Nephron (organoid): ENCODE measurements around the gene MAML3.

ENCODE experiments used
- H3K27ac Mint-ChIP-seq, 3 experiments: 2 replicates each; pipeline ENCODE4 v1.8.0; 2020; ENCODE audit warnings: mixed read lengths in 3 of 3, mild to moderate bottlenecking in 2 of 3, moderate library complexity in 1 of 3
- H3K27me3 Mint-ChIP-seq: 2 replicates; pipeline ENCODE4 v1.8.0; 2021; ENCODE audit warnings: low read depth, mild to moderate bottlenecking, moderate library complexity, mixed read lengths
- H3K36me3 Mint-ChIP-seq: 2 replicates; pipeline ENCODE4 v1.8.0; 2020; ENCODE audit warnings: low read depth, mixed read lengths
- H3K4me1 Mint-ChIP-seq: 2 replicates; pipeline ENCODE4 v1.8.0; 2020; ENCODE audit warnings: mixed read lengths
- H3K4me3 Mint-ChIP-seq, 3 experiments: 2 replicates each; pipeline ENCODE4 v1.8.0; 2020; ENCODE audit warnings: mild to moderate bottlenecking in 3 of 3, mixed read lengths in 3 of 3, moderate library complexity in 2 of 3
- H3K9me3 Mint-ChIP-seq: 2 replicates; pipeline ENCODE4 v1.8.0; 2020; ENCODE audit warnings: mixed read lengths
- TF ChIP-seq, protein P1 (sequence below), 3 experiments: fragments of 200-600 bp; sonication (generic); IDR thresholded peaks; one replicate each; pipeline ENCODE4 v1.5.0; 2021; ENCODE audit warnings: antibody characterized with exemption in 3 of 3; ENCODE audit not compliant: unreplicated experiment in 3 of 3

The MAML3 gene

DNA sequence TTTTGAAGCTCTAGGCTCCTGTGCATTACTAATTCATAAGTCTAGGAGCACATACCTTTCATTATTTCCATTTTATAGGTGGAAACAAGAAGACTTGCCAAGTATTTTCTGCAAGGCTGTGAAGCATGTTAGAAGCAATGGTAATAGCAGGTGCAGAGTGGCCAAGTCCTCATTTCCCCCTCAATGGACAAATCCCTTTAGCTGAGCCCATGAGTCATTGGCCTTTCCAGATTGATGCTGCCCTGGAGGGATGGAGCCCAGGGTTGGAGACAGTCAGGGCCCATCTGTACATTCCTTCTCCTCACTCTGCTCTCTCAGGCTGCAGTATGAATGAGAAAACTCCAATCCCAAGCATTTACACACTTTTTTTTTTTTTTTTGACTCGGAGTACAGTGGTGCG, 481.8 kb downstream of the MAML3 start:
- Mint-ChIP-seq H3K9me3 (no peaks in the 10 kb centered on the region), H3K27me3 (no peaks in the 10 kb centered on the region), H3K4me1 (peaks cover 17% of the 10 kb centered on the region), H3K27ac (no peak overlapping the region), H3K36me3 (peaks cover 15% of the 10 kb centered on the region), H3K4me3 (no peak overlapping the region)
- TF ChIP-seq, protein P1, sequence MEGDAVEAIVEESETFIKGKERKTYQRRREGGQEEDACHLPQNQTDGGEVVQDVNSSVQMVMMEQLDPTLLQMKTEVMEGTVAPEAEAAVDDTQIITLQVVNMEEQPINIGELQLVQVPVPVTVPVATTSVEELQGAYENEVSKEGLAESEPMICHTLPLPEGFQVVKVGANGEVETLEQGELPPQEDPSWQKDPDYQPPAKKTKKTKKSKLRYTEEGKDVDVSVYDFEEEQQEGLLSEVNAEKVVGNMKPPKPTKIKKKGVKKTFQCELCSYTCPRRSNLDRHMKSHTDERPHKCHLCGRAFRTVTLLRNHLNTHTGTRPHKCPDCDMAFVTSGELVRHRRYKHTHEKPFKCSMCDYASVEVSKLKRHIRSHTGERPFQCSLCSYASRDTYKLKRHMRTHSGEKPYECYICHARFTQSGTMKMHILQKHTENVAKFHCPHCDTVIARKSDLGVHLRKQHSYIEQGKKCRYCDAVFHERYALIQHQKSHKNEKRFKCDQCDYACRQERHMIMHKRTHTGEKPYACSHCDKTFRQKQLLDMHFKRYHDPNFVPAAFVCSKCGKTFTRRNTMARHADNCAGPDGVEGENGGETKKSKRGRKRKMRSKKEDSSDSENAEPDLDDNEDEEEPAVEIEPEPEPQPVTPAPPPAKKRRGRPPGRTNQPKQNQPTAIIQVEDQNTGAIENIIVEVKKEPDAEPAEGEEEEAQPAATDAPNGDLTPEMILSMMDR (IDR thresholded peaks at IDR 0.05; ENCODE audit: unreplicated experiment in 3 of 3) = no peak

DNA sequence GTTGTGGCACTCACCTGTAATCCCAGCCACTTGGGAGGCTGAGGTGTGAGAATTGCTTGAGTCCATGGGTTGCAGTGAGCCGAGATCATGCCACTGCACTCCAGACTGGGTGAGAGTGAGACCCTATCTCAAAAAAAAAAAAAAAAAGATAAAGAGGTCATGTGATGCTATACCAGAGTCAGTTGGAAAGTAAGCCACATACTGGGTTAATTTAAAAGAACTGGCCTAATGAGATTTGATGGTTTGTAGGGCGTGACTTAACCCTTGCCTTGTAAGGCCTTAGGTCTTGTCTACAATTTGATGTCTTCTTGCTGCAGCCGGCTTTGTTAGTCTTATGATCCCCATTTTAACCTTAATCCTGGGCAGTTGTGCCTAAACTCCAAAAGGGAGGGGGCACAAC, 483.2 kb downstream of the MAML3 start:
- Mint-ChIP-seq H3K27ac (no peak overlapping the region), H3K4me1 (peaks cover 29% of the 10 kb centered on the region), H3K36me3 (peaks cover 15% of the 10 kb centered on the region), H3K27me3 (no peaks in the 10 kb centered on the region), H3K4me3 (no peak overlapping the region), H3K9me3 (no peaks in the 10 kb centered on the region)
- TF ChIP-seq, protein P1 (IDR thresholded peaks at IDR 0.05; ENCODE audit: unreplicated experiment in 3 of 3) = no peak

DNA sequence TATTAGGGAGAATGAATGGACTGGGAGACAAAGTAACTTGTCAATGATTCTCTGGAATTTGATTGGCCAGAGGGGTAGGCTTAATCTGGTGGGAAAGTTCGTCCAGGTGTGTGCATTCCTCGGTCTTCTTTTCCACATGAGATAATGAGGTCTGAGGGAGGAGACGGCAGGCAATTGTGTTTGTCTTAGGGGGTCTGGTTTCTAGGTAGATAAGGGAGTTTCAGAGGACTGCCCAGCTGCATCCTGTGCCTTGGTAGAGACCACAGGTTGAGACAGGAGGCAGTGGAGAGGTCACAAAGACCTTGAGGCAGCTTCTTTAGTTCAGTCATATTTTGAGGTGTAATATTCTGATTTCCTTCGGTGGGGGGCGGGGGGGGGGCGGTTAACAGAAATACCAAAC, 484.1 kb downstream of the MAML3 start:
- H3K4me1 Mint-ChIP-seq = peaks cover 35% of the 10 kb centered on the region
- H3K27me3 Mint-ChIP-seq = no peaks in the 10 kb centered on the region
- TF ChIP-seq, protein P1 (IDR thresholded peaks at IDR 0.05; ENCODE audit: unreplicated experiment in 3 of 3) = no peak
- H3K9me3 Mint-ChIP-seq = no peaks in the 10 kb centered on the region
- no peak overlapping the region for H3K27ac Mint-ChIP-seq
- no peak overlapping the region for H3K4me3 Mint-ChIP-seq
- H3K36me3 Mint-ChIP-seq = peaks cover 9% of the 10 kb centered on the region

DNA sequence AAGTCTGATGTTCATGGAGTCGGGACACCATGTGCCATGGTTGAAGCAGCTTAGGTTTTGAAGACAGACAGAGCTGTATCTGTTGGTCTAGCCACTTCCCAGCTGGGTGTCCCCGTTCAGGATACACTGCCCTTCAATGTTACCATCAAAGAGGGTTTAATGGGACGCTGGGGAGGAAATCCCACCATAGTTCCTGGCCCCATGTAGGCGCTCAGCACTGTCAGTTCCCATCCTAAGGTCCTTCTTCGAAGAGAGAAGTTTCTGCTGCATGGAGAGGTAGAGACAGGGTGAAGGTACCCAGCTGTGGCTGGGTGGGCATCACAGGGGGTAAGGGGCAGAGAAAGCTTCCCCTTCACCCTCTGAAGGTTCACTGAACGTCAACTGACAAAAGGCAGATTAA, 484.6 kb downstream of the MAML3 start:
- Mint-ChIP-seq H3K9me3 (no peaks in the 10 kb centered on the region), H3K27me3 (no peaks in the 10 kb centered on the region)

DNA sequence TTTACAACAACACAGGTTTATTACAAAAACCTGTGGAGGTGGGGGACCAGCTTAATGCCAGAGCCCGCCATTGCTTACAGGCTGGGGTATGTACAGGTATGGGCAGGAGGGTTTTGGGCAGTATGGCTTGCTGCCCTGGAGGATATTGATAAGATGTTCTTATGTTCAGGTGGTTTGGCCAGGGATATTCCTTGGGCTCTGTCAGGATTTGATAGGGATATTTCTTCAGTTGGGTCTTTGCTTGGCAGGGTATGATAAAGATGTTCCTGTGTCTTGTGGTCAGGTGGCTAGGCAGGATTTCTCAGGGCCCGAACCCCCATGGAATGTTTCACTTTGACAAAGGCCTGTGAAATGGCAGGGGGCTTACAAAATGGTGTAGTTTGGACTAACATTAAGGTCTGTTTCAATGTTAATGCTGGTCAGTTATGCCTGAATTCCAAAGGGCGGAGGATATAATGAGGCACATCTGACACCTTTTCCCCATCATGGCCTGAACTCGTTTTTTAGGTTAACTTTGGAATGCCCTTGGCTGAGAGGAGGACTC, 485.3 kb downstream of the MAML3 start:
- peak overlapping the region in 1 of 3 experiments; percentile 38 for H3K4me3 Mint-ChIP-seq
- peaks cover 35% of the 10 kb centered on the region for H3K4me1 Mint-ChIP-seq
- H3K27ac Mint-ChIP-seq = peak overlapping the region; percentile 14 to 98 (median 26)
- no peaks in the 10 kb centered on the region for H3K27me3 Mint-ChIP-seq
- no peaks in the 10 kb centered on the region for H3K9me3 Mint-ChIP-seq
- TF ChIP-seq, protein P1 (IDR thresholded peaks at IDR 0.05; ENCODE audit: unreplicated experiment in 3 of 3) = no peak
- H3K36me3 Mint-ChIP-seq = peaks cover 9% of the 10 kb centered on the region

More for the DNA sequence above, 484.6 kb downstream of the MAML3 start:
- H3K4me1 Mint-ChIP-seq = peaks cover 35% of the 10 kb centered on the region
- TF ChIP-seq, protein P1 (IDR thresholded peaks at IDR 0.05; ENCODE audit: unreplicated experiment in 3 of 3) = no peak
- H3K36me3 Mint-ChIP-seq = peaks cover 9% of the 10 kb centered on the region
- H3K27ac Mint-ChIP-seq = no peak overlapping the region
- H3K4me3 Mint-ChIP-seq = no peak overlapping the region

DNA sequence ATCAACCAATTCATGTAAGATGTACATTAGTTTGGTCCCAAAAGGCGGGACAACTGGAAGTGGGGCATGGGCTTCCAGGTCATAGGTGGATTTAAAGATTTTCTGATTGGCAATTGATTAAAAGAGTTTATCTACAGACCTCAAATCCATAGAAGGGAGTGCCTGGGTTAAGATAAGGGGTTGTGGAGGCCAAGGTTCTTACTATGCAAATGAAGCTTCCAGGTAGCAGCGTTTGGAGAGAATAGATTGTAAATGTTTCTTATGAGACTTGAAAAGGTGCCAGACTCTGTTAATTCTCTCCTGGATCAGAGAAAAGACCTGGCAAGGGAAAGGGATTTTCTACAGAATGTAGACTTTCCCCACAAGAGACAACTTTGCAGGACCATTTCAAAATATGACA, 485.9 kb downstream of the MAML3 start:
- TF ChIP-seq, protein P1 (IDR thresholded peaks at IDR 0.05; ENCODE audit: unreplicated experiment in 3 of 3) = no peak
- Mint-ChIP-seq H3K9me3 (no peaks in the 10 kb centered on the region), H3K4me1 (peaks cover 35% of the 10 kb centered on the region), H3K27ac (peak overlapping the region; percentile 97 to 98 (median 98)), H3K36me3 (peaks cover 8% of the 10 kb centered on the region), H3K4me3 (peak overlapping the region in 2 of 3 experiments; percentile 30 to 61), H3K27me3 (no peaks in the 10 kb centered on the region)
